Medulla oblongata (tissue), 1 donor: ENCODE results near the gene CADM1.

Experiments used
- DNase-seq: peaks from one replicate; pipeline ENCODE4 v3.0.0-alpha.2; 2015; ENCODE audit errors: extremely low spot score

Gene CADM1

DNA sequence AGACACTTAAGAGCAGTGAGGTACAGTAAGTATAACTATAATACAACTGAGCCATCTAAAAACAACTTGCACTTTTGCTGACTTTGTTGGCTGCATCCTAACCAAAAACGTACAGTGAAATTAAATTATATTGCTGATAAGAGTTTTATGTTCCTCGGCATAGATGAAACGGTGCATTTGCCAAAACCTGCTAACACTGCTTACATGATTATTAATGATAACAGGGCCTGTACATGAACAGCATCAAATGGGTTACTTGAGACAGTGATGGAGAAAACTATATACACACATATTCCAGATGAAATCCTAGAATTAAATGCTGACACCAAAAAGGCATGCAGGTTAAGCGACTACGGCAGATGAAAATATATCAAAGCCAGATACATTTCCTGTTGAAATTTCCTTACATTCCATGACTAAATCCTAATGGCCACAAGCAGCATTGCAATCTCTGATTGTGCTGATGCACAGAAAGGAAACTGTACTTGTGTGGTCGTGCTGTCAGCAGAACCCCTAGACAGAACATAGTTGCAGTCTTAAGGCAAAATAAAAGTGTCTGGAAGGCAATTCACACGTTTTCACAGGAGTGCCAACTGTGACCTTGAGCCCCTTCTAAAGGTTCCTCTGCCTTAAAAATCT is 143.9 kb downstream of the CADM1 start:
- DNase-seq = no peak

DNA sequence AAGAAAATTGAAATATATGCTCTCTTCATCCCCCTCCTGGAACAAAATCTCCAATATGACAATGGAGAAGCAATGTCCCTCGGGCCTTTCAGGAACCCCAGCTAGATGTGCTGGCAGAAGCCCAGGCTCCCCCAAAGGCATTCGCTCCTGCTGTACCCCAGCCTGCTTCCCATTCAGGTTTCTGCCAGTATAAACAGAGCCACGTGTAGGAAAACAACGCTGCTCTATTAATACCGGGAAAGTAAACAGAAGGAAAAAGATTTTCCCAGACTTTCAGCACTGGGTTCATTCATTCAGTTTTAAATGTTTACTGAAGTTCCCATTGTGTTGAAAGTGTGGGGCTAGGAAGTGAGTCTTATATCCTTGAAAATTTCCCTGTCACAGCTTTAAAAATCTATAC is 147.1 kb downstream of the CADM1 start:
- DNase-seq = no peak

DNA sequence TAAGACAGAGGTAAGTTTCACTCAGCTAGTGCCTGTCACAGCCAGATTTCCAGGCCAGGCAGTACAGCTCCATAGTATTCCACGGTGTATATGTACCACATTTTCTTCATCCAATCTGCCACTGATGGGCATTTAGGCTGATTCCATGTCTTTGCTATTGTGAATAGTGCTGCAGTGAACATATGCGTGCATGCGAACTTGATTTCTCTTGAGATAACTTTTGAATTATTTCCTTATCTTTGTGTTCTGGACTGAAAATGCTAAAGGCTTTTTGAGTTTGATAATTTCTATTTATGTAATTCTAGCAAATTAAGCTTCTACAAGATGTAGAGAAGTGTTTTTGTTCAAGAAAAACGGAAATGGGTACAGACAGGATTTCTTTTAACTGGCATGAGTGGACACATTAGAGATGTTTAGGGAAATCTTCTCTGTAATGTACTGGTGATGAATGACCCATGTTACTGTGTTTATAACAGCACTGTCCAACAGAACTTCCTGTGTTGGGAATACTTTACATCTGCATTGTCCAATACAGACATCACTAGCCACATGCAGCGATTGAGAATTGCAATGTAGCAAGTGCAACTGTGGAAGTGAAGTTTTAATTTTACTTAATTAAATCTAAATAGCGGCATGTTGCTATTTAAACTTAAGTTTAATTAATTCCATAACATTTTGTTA is 151.3 kb downstream of the CADM1 start:
- DNase-seq = no peak

DNA sequence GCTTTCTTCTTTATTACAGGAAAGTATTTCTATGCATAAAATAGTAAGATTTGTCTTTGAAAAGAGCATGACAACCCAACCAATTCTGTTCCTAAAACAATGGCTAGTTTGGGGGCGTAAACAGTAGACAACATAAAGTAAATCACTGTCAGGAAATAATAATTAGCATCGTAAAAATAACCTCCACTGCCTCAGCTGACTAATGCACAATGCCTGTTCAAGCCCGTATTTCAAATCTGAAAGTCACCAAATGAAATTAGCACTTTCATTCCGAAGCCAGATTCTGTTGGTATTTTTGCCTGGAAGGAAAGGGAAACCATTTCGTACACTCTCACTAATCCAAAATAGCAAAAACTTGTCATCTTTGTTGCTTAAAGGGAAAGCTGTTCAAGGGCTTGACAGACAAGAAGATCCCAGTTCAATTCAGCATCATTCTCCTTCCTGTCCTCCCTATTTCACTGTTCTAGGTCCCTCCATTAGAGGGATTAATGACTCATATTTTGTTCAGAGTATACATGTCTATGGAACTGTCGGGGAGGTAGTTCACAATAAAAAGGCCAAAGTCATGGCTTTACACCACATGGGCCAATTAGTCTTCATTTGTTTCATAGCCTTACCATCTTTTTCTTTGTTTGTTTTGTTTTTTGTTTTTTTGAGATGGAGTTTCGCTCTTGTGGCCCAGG is 154.7 kb downstream of the CADM1 start:
- no peak for DNase-seq

DNA sequence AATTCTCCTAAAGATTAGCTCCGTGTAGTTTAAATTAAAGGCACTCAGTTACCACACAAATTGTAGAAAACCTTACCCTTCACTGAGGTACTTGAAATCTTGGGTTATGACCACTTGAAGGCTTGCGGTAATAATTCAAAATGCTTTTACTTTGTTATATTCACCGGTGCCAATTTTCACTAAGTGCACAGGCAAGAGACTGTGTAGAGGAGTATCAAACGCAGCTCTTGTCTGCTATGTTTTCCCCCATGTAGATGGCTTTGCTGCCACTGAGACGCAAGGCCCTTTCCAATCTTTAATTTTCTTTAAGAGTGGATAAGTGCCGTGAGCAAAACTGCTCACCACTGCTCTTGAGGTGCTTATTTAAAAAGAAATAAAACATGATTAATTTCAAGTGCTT is 155.8 kb downstream of the CADM1 start:
- no peak for DNase-seq

DNA sequence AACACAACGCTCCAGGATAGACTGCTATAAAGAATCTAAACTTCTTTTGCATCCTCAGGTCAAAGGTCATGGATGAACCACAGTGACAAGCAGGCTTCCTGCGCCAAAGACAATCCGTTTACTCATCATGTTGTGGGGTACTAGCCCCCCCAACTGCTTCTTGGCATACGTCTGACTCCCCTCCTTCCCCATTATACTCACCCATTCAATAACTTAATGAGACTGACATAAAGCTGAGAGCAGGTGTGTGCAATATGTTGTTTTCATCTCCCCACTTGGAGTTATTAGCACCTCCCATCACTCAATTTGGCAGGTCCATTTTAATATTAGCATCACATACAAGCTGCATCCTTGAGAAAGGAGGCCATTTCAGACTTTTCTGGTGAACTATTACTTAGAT is 157.1 kb downstream of the CADM1 start:
- no peak for DNase-seq

DNA sequence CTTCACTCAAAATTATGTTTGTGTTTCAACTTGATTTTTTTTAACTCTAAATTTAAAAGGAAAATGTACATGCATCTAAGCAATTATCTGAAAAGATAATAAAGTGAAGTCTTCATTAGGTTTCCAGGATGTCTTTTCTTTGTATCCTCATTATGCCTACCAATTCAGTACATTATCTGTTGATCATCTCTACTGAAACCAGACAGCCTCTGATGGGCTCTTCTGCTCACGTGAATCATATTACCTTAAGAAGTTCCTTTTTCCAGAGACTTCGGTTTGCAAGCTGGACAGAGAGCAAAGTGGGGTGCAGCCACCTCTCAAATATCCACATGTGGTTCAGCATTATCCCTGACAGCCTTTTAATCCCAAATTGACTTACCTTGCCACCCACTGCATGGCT is 158.4 kb downstream of the CADM1 start:
- no peak for DNase-seq

DNA sequence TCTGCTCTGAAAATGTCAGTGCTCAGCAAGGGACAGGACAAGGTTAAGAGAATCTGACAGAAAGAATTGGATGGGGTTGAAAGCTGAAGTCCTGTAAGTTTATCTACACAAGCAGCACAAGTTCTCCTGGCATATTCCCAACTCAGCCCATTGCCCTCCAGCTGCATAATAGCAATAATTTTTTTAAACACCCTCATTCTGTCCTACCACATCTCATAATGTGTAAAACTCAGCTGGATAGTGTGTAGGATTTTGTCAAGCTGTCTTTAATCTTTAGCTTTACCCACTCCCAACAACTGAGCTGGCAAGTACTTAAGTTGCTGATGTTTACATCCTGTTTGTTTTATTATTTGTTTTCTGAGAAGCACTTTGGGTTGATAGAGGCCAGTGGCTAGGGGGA is 158.9 kb downstream of the CADM1 start:
- no peak for DNase-seq

DNA sequence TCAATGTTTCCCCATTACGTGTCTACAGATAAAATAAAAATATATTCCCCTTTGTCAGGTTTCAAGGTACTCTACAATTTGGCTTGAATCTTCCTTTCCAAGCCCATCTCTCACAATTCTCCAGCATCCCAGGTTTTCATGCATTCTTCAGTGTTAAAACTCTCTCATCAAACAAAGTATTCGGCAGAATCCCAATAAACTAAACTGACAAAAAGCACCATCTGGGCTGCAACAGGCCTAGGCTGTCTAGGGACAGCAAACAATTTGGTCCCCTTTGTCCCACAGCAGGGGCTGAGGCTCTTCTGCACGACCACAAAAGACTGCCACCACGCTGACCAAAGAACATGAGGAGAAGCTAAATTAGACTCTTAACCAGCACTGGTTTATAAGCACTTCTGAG is 159.4 kb downstream of the CADM1 start:
- DNase-seq = no peak

DNA sequence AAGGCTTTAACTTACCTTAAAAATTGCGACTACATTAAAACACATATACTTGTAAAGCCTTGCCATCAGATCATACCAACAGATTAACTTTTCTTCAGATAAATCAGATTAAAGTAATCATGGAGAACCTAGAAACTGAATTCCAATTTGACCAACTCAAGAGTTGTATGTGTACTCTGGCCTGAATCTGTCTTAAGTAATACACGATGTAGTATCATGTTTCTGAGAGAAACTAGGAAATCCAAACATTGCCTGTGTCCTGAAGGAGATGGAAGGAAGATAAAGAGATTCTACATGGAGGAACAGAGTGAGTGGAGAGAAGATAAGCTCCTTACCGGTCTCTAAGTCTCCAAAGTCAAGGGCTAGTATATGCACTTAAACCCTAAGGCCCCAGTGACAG is 162.1 kb downstream of the CADM1 start:
- no peak for DNase-seq

DNA sequence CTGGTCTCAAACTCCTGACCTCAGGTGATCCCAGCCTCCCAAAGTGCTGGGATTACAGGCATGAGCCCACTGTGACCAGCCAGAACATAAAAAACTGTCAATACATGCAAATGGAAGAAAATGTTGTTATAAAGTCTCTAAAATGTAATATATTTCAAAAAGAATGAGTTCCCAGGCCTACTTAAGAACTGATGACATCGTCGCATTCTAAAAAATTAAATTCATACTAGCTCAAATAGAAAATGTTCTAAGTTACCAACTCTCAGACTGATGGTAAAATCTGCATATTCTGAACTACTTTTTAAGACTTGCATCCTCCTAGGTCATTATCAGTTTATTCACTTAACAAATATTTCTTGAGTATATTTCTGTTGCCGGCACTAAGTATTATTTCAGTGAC is 163.3 kb downstream of the CADM1 start:
- no peak for DNase-seq

DNA sequence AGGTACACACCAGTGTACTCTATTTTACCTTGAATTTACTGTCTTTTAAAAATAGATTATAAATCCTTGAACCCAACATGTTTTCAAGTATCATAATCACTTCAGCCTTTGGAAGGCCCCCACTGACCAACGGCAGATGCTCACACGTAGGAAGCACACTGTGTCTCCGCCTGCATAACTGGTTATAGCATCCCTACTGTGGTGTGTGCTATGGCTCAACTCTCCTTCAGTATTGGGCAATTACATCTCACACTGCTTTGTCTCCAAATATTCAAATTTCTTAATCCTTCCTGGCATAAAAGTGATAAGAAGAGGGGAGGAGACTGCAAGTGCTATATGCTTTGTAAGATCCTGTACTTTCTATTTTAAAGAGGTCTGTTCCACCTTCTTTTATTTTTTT is 165.7 kb downstream of the CADM1 start:
- DNase-seq = no peak

DNA sequence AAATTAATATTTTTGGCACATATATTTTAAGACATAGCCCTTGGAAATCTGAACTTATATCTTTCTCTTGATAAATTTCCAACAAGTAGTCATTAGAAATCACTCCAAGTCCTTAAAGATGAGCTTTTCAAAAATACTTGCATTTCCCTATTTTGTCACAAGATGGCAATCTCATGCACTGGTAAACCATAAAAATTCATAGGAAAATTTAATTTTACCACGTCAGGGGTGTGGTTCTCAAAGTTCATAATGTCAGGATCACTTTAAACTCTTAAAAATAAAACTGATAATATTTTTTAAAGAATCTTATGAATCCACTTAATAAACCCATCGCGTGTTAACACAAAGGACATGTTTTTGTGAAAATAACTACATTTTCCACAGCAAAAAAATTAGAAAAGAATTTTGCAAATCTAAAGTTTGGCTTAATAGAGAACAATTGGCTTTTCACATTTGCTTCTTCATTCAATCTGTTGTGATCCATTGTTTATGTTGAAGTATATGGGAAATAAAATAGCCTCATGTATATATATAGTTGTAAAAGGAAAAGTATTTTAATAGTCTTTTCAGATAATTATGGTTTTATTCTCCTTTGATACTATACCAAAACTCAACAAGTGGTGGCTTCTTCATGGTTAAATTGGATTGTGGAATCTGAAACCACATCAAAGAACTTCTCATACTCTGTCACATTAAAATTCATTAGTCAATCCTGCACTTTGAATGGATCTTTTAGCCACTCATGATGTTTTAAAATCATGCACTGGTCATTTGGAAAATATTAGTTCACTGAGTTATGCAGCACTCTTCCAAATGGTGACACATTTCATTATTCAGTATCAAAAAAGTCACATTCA is 169.1 kb downstream of the CADM1 start:
- peak; percentile 68 for DNase-seq

DNA sequence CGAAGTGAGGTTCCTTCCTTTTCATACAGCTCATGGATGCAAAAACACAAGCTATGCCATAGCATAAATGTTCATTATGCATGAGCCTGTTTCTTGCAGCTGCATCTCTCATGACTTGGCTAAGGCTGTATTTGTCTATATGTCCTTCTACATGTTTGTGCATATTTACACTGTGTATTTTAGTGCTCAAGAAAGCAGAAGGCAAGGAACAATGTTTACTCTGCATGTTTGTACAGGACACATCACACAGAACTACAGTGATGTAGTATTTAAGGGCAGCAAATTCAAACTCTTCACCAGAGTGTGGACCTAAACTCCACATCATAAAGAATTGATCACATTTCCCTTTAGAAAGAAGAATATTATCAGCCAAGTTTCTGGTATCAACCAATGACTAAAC is 170.3 kb downstream of the CADM1 start:
- no peak for DNase-seq

DNA sequence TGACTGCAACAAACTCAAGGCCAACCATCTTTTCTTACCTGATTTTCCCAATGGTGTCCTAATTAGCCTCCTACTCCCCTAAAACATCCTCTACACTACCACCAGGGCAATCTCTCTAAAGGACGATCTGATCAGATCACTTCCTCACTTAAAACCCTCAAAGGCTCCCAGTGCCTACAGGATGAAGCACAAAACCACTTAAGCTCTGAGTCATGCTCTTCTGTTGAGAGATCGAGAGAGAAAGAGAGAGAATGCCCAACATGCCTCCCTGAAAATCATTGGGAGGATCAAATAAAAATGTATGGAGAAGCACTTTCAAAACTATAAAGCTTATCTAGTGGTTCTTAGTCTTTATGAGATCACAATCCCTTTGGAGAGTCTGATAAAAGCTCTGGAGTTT is 171.1 kb downstream of the CADM1 start:
- DNase-seq = no peak

DNA sequence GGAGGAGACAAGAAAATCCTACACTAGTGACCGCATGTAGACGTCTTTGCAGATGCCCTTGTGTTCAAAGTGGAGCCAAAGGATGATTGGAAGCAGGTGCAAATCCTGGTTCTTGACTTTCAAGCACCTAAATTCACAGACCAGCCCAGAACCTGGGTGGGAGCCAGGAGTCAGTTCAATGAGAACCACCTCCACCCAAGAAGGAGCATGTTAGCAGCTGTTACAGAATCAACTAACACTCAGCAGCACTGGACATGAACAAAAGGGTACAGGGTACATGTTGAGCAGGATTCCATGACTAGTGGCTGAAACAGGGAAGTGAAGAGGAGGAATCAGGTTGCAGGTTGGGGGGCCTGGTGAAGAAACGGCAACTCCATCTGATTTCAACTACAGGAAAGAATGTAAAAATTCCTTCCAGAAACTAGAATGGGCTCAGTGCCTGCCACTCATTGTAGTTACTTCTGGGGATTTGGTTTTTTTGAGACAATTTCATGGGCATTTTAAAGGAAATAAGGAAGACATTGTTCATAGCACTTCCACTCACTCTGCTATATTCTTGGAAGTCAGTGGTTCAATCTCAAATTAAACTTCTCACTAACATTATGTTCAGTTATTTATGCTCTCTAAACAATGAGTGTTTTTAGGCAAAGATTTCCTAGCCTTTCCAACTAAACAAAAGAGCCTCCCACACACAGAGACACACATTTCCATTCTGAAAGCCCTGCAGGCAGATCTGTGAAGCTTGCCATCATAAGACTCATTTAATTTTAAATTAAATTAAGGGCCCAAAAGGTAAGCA is 173.3 kb downstream of the CADM1 start:
- DNase-seq = peak; percentile 13

DNA sequence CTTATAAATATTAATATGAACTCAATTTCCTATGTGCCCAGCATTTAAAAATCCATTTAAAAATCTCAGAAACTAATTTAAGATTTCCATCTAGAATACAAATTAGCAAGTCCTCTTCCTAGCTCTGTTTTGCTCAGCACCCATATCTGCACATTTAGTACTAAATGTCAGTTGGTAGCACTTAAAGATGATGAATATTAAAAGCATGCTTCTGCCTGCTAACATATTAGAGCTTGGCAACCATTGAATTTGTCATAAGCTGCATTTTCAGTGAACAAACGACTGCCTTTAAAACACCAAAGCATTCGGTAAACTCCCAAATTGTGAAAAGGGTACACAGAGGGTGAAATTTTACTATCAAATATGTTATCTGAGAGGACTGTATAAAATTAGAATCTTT is 177.7 kb downstream of the CADM1 start:
- no peak for DNase-seq

DNA sequence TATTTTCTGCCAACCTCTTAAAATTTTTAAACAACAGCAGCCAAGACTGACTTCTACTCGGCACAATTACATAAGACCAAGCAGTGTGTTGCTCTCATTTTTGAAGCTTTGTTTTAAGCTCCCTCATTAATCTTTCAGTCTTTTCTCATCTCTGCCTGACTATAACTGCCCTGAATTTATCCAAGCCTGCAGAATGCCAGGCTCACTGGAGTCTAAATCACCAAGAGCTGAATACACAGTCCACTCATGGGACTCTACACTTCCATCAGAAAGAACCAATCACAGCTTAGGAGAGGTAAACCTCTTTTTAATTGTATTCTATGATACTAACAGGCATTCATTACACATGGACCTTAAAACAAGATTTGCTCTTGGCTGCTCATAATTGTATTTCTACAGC is 178.7 kb downstream of the CADM1 start:
- peak; percentile 9 for DNase-seq

DNA sequence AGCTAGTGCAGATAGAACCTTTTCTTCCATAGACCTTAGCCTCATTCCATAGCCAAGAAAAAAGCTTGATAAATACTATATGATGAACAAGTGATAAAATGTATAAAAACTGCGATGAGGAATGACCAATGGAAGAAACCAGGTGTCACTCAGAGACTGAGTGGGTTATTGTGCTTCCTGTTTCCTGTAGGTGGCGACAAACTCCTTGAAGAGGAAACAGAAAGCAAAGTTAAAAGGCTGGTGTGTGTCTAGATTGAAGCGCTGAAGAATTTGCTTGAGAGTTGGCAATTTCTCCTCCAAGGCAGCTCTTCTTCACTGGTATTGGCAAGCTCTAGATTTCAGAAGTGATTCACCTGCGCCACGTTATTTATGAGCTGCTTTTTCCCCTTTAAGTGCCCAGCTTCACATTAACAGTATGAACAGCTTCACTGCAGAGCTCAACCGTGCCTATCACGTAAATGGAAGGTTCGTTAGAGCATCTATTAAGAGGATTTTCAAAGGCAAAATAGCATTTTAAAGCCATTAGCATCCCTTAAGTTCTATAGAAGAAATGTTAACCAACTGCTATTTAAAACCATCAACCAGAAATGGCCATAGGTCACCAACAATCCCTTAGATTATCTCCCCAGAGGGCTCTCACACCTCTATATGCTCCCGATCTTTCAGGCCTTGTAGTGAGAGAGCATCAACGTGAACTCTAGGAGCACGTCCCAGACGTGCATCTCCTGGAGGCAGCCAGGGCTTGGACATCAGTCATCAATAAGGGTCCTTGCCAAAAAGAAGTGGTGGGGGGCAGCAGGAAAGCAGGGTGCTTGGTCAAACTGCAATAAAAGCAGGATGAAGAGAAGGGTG is 179.4 kb downstream of the CADM1 start:
- peak; percentile 90 for DNase-seq

DNA sequence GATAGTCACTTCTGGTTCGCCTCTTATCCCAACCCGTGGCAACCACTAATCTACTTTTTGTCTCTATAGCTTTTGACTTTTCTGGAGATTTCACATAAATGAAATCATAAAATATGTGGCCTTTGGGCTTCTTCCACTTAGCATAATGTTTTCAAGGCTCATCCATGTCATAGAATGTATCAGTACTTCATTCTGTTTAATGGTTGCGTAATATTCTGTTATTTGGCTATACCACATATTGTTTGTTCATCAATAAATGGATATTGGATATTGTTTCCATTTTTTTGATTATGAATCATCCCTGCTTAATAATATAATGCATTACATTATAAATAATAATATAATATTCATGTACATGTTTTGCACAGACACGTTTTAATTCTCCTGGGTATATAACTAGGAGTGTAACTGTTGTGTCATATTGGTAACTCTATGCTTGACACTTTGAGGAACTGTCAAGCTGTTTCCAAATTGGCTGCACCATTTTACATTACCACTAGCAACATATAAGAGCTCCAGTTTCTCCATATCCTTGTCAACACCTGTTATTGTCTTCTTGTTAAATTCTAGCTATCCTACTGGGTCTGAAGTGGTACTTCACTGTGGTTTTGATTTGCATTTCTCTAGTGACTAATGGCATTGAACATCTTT is 181.5 kb downstream of the CADM1 start:
- DNase-seq = no peak
